CD4-positive, alpha-beta T cell treated with Interleukin-4 for 1 hour (primary cell): ENCODE data around the gene ZBTB4.
A peak's percentile ranks its signal among the peaks of the same experiment; 100 is the strongest.

ENCODE experiments used
- DNase-seq, 2 donors: peaks; one replicate each; pipeline ENCODE4 v3.0.0-alpha.2; 2020 to 2022

The ZBTB4 gene

GRCh38 chr17:7438656-7439460, 40.6 kb downstream of the ZBTB4 start:
- no peak for DNase-seq

- peak; percentile 53 to 64 for DNase-seq
Measured at GRCh38 chr17:7437950-7438614, 41.3 kb downstream of the ZBTB4 start.

GRCh38 chr17:7437369-7437863, 42.0 kb downstream of the ZBTB4 start:
- no peak for DNase-seq

GRCh38 chr17:7436556-7437368, 42.7 kb downstream of the ZBTB4 start:
- peak; percentile 82 to 83 for DNase-seq

- DNase-seq = peak; percentile 49 to 63
Measured at GRCh38 chr17:7435676-7436555, 43.5 kb downstream of the ZBTB4 start.

GRCh38 chr17:7432296-7432695, 47.1 kb downstream of the ZBTB4 start:
- DNase-seq = no peak

- no peak for DNase-seq
Measured at GRCh38 chr17:7431231-7431630, 48.2 kb downstream of the ZBTB4 start.

GRCh38 chr17:7429722-7430121, 49.7 kb downstream of the ZBTB4 start:
- no peak for DNase-seq

GRCh38 chr17:7428557-7428956, 50.9 kb downstream of the ZBTB4 start, which contains the start of gene SPEM3:
Gene SPEM3, plus strand, starts transcription at chr17:7428857. Its CDS starts 46 bp downstream, at chr17:7428903.
- no peak for DNase-seq

GRCh38 chr17:7427549-7427948, 51.9 kb downstream of the ZBTB4 start:
- no peak for DNase-seq

GRCh38 chr17:7426896-7427489, 52.4 kb downstream of the ZBTB4 start:
- DNase-seq = no peak

GRCh38 chr17:7426203-7426863, 53.1 kb downstream of the ZBTB4 start:
- DNase-seq = no peak

- DNase-seq = no peak
Measured at GRCh38 chr17:7425756-7426155, 53.7 kb downstream of the ZBTB4 start.

GRCh38 chr17:7425316-7425715, 54.1 kb downstream of the ZBTB4 start, which contains the start of gene SPEM2:
Gene SPEM2, plus strand, starts transcription at chr17:7425616. Its CDS starts 73 bp downstream, at chr17:7425689.
- DNase-seq = no peak

GRCh38 chr17:7423679-7424078, 55.8 kb downstream of the ZBTB4 start:
- DNase-seq = no peak

GRCh38 chr17:7421186-7421585, 58.2 kb downstream of the ZBTB4 start:
- no peak for DNase-seq

- no peak for DNase-seq
Measured at GRCh38 chr17:7419819-7420610, 59.4 kb downstream of the ZBTB4 start, which contains the start of gene SPEM1. Gene SPEM1, plus strand, starts transcription at chr17:7420324. Its CDS starts 61 bp downstream, at chr17:7420385.

GRCh38 chr17:7418472-7419152, 60.8 kb downstream of the ZBTB4 start:
- no peak for DNase-seq

- DNase-seq = no peak
Measured at GRCh38 chr17:7417056-7417655, 62.3 kb downstream of the ZBTB4 start.
